GM19239 (cell line): ENCODE measurements around the gene CAMK1D.

ENCODE experiments used
- DNase-seq: peaks from one replicate; pipeline ENCODE4 v3.0.0; 2011; ENCODE audit warnings: low spot score; ENCODE audit not compliant: insufficient read length
- FAIRE-seq: peaks from 2 replicates; lab custom pipeline; 2011; peaks lifted over from hg19 to GRCh38; lab: Jason Lieb, UNC

The CAMK1D gene

DNA sequence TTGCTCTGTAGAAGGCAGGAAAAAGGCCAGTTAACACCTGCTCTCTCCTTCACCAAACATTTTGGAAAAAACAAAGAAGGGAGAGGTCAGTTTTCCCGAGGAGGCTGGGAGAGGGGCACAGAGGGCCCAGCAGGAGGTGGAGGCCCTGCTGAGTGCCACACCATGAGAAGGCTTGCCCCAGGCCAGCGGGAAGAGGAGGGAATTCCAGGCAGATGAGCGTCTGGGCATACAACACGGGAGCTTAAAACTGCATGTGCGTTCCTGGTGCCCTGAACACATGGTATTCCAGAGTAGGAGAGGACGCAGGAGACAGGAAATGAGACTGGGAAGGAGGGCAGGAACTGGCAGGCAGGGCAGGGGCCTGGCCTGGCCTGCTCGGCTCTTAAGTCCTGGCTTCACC, 469.7 kb downstream of the CAMK1D start:
- FAIRE-seq, result no peak

GRCh38 chr10:12819656-12820055, 470.3 kb downstream of the CAMK1D start:
- DNase-seq (no peak), FAIRE-seq (no peak)

More for the DNA sequence above, 469.7 kb downstream of the CAMK1D start:
- DNase-seq, result no peak

- no peak for DNase-seq
- no peak for FAIRE-seq
These were observed 473.0 kb downstream of the CAMK1D start for GRCh38 chr10:12822126-12822892.

DNA sequence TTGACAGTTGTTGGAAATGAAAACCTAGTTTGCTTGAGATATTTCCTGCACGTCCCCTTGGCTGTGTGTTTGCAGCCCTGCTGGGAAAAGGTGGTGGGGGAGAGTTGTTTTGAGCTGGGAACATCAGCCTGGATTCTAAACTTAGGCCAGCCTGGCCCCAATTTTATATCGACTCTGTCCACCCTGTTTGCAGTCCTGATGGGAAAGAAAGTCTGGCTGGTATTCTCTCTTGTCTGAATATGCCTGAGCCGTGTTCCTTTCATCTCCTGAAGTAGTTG, 473.5 kb downstream of the CAMK1D start:
- FAIRE-seq, result no peak
- DNase-seq, result no peak

GRCh38 chr10:12823328-12823727, 474.0 kb downstream of the CAMK1D start:
- FAIRE-seq (no peak), DNase-seq (no peak)

DNA sequence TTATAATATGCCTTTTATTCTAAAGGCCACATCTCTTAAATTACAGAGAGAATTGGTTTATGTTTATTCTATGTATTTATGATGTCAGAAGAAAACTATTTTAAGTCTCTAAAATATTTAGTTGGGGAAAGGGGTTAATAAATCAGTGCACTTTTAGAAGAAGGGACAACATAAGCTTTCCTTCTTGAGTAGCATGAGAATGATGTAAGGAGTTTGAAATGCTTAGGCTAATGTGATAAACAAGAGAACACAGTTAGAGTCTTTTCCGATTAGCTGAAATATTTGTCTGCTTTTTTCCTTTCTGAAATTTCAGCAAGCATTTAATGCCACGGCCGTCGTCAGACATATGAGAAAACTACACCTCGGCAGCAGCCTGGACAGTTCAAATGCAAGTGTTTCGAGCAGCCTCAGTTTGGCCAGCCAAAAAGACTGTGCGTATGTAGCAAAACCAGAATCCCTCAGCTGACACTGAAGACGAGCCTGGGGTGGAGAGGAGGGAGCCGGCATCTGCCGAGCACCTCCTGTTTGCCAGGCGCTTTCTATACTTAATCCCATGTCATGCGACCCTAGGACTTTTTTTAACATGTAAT, 476.0 kb downstream of the CAMK1D start:
- DNase-seq, result no peak
- FAIRE-seq, result no peak

- no peak for FAIRE-seq
These were observed 477.5 kb downstream of the CAMK1D start for GRCh38 chr10:12826800-12827372.

GRCh38 chr10:12828736-12829135, 479.4 kb downstream of the CAMK1D start:
- no peak for DNase-seq
- FAIRE-seq, result no peak

More at GRCh38 chr10:12826800-12827372, 477.5 kb downstream of the CAMK1D start:
- DNase-seq, result no peak

- FAIRE-seq, result no peak
These were observed 480.6 kb downstream of the CAMK1D start for GRCh38 chr10:12829831-12830390.

DNA sequence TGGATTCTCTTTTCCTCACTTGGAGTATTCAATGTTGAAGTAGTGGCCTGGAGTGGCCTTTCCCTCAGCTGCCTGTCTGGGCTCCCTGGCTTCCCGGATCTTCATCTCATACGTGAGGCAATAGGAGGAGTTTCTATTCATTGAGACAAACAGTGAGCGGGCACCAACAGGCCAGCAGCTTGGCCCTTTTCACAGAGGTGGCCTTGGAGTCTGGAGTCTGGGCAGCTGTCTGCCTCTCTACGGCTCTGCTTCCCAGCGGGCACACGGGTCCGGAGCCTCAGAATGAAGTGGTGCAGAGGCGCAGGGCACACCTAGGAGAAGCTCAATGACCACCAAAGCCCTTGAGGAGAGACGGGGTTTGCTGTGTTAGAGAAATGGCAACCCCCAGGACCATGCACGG, 482.7 kb downstream of the CAMK1D start:
- FAIRE-seq (no peak), DNase-seq (no peak)

More at GRCh38 chr10:12829831-12830390, 480.6 kb downstream of the CAMK1D start:
- no peak for DNase-seq

DNA sequence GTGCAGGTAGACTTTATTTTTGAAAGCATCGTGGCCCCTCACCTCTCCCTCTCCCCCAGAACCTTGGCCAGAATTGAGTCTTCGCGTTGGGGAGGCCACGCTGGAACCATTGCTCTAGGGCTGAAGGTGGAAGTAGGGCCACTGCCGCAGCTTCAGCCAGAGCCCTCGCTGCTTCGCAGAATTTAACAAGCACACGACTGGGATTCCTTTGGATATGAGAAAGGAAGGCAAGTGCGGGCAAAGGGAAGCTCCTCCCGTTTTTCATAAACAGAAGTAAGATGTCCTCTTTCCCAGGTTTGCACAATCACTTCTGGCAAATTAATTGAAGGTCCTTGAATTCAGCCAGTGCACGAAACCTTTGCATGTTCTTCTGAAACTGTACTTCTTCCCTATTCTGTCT, 484.1 kb downstream of the CAMK1D start:
- DNase-seq, result no peak
- FAIRE-seq, result no peak

GRCh38 chr10:12834116-12834665, 484.8 kb downstream of the CAMK1D start:
- FAIRE-seq (no peak), DNase-seq (no peak)

GRCh38 chr10:12834721-12835120, 485.4 kb downstream of the CAMK1D start:
- DNase-seq, result no peak
- FAIRE-seq, result no peak

- FAIRE-seq, result no peak
- DNase-seq, result no peak
These were observed 486.4 kb downstream of the CAMK1D start for GRCh38 chr10:12835709-12836108.

- FAIRE-seq (no peak), DNase-seq (no peak)
These were observed 489.0 kb downstream of the CAMK1D start for GRCh38 chr10:12838366-12838765.

DNA sequence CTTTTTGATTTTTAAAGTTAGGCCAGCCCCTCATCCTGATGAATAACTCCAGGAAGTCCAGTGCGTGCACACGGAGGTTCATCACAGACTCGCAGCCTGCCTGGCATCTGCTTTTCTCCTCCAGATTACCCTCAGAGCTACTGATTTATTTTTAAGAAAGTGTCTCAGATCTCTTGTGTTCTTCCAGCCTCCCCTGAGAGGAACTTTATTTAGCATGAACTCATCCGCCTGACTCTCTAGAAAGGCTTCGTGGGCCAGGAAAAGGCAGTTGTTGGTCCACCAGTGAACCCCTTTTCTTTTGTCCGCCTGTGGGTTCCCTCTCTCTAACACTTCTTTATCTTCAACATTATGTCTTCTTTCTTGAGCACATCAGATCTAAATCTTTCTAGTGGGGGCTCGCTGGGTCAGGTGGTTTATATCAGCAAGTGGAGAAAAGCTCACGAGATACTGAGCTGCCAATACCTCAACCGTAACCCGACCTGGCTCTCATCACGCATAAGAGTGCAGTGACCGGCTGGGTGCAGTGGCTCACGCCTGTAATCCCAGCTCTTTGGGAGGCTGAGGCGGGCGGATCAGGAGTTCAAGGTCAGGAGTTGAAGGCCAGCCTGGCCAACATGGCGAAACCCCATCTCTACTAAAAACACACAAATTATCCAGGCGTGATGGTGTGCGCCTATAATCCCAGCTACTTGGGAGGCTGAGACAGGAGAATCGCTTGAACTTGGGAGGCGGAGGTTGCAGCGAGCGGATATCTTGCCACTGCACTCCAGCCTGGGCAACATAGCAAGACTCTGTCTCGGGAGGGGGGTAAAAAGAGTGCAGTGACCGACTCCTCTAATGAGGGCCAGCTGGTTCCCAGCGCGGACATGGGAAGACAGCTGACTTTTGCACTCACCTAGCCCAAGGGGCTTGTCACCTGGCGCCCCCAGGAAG, 489.9 kb downstream of the CAMK1D start:
- FAIRE-seq, result no peak
- no peak for DNase-seq

DNA sequence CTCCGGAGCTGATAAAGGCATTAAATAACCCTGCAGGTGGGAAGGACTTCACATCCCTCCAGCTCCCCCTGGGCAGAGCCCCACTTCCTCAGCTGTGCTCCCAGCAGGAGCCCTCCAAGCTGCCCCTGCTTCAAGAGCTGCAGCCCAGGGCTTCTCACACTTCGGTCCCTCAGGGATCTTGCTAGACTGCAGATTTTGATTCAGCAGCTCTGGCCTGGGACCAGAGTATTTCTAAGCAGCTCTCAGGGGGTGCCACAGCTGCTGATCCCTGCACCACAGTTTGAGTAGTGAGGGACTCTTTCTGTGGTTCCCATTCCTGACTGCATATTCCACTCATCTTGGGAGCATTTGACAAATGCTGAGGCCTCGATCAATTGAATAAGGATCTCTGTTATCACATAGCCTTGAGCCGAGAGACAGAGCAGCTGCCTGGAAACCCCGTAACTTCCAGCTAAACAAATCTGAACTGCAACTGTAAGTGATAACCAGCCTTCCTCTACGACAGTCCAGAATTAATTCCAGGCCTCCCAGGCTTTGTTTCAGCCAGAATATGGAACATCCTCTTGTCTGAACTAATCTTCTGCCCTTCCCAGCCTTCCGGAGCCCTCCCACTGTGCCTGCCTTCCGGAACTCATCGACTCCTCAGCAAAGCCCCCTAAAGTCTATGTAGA, 490.7 kb downstream of the CAMK1D start:
- FAIRE-seq, result no peak
- DNase-seq, result no peak

- no peak for DNase-seq
These were observed 492.1 kb downstream of the CAMK1D start for GRCh38 chr10:12841426-12841825.

GRCh38 chr10:12841826-12842225, 492.5 kb downstream of the CAMK1D start:
- no peak for DNase-seq
- FAIRE-seq, result no peak

More at GRCh38 chr10:12841426-12841825, 492.1 kb downstream of the CAMK1D start:
- FAIRE-seq, result no peak
